ENCODE measurements around the gene GRAMD4. TPM values are rescaled to one million over a fixed set of nuclear protein-coding genes. Genes with fewer than 3 reads are reported as not detected.

The GRAMD4 gene
- total and polyA plus RNA-seq, 2 donors (not counting 1 experiment from before 2014, with no cell fraction given) = 17.0 to 88.1 TPM

GRCh38 chr22:46589141-46589748 lies 30.9 kb upstream of the GRAMD4 start:
- Mint-ChIP-seq H3K27me3 (no peaks in the 10 kb centered on the region), H3K9me3 (ENCODE audit: insufficient read depth) (no peaks in the 10 kb centered on the region), H3K4me1 (peaks cover 74% of the 10 kb centered on the region), H3K27ac (peak overlapping the region; percentile 99), H3K4me3 (peak overlapping the region; percentile 91)
- Histone ChIP-seq H3K27ac (ENCODE audit: low read length in 2 of 2) (peak overlapping the region; percentile 92 to 99), H3K4me2 (replicated peaks; ENCODE audit: low read depth, low read length, poor library complexity, severe bottlenecking) (peak overlapping the region; percentile 82), H4K20me1 (ENCODE audit: control insufficient read depth, insufficient read depth, low read length, poor library complexity, severe bottlenecking) (no peaks in the 10 kb centered on the region), H2AFZ (ENCODE audit: insufficient read depth, low read depth, low read length, poor library complexity, severe bottlenecking) (no peak overlapping the region), H3K4me1 (ENCODE audit: control insufficient read depth in 2 of 2, insufficient read depth in 2 of 2, low read length in 2 of 2) (peaks cover 68 to 90% of the 10 kb centered on the region in 2 donors), H3K4me3 (ENCODE audit: control extremely low read depth in 1 of 5, extremely low read depth in 1 of 5, insufficient read depth in 1 of 5, low read depth in 2 of 5, low read length in 4 of 5) (no peak overlapping the region), H3K9ac (ENCODE audit: low read length) (no peak overlapping the region), H3K36me3 (replicated peaks in 1 of 2; ENCODE audit: control extremely low read depth in 1 of 2, control insufficient read depth in 1 of 2, extremely low read depth in 1 of 2, insufficient read depth in 2 of 2, low read length in 1 of 2) (no peaks in the 10 kb centered on the region), H3K27me3 (replicated peaks in 1 of 4; ENCODE audit: control extremely low read depth in 1 of 4, control insufficient read depth in 3 of 4, insufficient read depth in 4 of 4, low read length in 3 of 4) (no peaks in the 10 kb centered on the region), H3K9me3 (ENCODE audit: control extremely low read depth in 1 of 3, control insufficient read depth in 2 of 3, insufficient read depth in 1 of 3, low read length in 2 of 3) (no peaks in the 10 kb centered on the region), H3K79me2 (ENCODE audit: control insufficient read depth, insufficient read depth, low read length) (peaks cover 70% of the 10 kb centered on the region)
- no peak for ATAC-seq (ENCODE audit: low read depth)
- DNase-seq = no peak
- ChIA-PET POLR2A (interaction anchor here (1.2 to 2.3 kb wide), 2 partner anchors 14 to 25 kb away, joined by 4 to 9 read pairs; no protein-coding TSS in a partner anchor), CTCF (interaction anchor here (1.0 to 2.5 kb wide), 2 partner anchors 26 to 81 kb away, joined by 3 to 16 read pairs; no protein-coding TSS in a partner anchor)
- intact Hi-C loops (cut with micrococcal nuclease) = no loop called here
- TF ChIP-seq, protein P1, sequence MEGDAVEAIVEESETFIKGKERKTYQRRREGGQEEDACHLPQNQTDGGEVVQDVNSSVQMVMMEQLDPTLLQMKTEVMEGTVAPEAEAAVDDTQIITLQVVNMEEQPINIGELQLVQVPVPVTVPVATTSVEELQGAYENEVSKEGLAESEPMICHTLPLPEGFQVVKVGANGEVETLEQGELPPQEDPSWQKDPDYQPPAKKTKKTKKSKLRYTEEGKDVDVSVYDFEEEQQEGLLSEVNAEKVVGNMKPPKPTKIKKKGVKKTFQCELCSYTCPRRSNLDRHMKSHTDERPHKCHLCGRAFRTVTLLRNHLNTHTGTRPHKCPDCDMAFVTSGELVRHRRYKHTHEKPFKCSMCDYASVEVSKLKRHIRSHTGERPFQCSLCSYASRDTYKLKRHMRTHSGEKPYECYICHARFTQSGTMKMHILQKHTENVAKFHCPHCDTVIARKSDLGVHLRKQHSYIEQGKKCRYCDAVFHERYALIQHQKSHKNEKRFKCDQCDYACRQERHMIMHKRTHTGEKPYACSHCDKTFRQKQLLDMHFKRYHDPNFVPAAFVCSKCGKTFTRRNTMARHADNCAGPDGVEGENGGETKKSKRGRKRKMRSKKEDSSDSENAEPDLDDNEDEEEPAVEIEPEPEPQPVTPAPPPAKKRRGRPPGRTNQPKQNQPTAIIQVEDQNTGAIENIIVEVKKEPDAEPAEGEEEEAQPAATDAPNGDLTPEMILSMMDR (IDR thresholded peaks at IDR 0.05) = no peak
- TF ChIP-seq EZH2 (IDR thresholded peaks at IDR 0.05; ENCODE audit: borderline replicate concordance, insufficient read depth, low read depth, low read length, poor library complexity, severe bottlenecking) = no peak
- 78% methylated on average over 6 of the region's 9 CpGs for WGBS (ENCODE audit: insufficient coverage)

DNA sequence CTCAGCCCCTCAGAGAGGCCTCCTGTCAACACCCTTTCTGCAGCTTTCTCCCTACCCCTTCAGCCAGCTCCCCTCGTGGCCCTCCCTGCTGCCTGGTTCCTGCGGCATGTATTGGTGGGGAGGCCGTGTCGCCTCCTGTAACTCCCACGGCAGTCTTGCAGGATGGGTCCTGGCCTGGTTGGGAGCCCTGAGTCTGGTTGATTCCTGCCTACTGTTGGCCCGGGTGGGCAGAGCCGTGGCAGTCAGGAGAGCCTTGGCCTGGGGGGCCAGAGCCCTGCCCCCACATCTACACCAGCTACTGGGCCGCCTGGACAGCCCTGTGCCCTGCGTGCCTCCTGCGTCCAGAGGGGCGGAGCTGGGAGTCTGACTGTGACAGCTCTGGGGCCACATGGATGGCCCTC lies 30.3 kb upstream of the GRAMD4 start:
- Histone ChIP-seq H3K36me3 (replicated peaks in 1 of 2; ENCODE audit: control extremely low read depth in 1 of 2, control insufficient read depth in 1 of 2, extremely low read depth in 1 of 2, insufficient read depth in 2 of 2, low read length in 1 of 2) (no peaks in the 10 kb centered on the region), H3K4me2 (replicated peaks; ENCODE audit: low read depth, low read length, poor library complexity, severe bottlenecking) (peak overlapping the region; percentile 82), H3K79me2 (ENCODE audit: control insufficient read depth, insufficient read depth, low read length) (peaks cover 68% of the 10 kb centered on the region), H3K27me3 (replicated peaks in 1 of 4; ENCODE audit: control extremely low read depth in 1 of 4, control insufficient read depth in 3 of 4, insufficient read depth in 4 of 4, low read length in 3 of 4) (no peaks in the 10 kb centered on the region), H3K27ac (ENCODE audit: low read length in 2 of 2) (no peak overlapping the region), H3K4me1 (ENCODE audit: control insufficient read depth in 2 of 2, insufficient read depth in 2 of 2, low read length in 2 of 2) (peaks cover 68 to 94% of the 10 kb centered on the region in 2 donors), H2AFZ (ENCODE audit: insufficient read depth, low read depth, low read length, poor library complexity, severe bottlenecking) (no peak overlapping the region), H3K4me3 (ENCODE audit: control extremely low read depth in 1 of 5, extremely low read depth in 1 of 5, insufficient read depth in 1 of 5, low read depth in 2 of 5, low read length in 4 of 5) (no peak overlapping the region), H3K9me3 (ENCODE audit: control extremely low read depth in 1 of 3, control insufficient read depth in 2 of 3, insufficient read depth in 1 of 3, low read length in 2 of 3) (no peaks in the 10 kb centered on the region), H4K20me1 (ENCODE audit: control insufficient read depth, insufficient read depth, low read length, poor library complexity, severe bottlenecking) (no peaks in the 10 kb centered on the region), H3K9ac (ENCODE audit: low read length) (no peak overlapping the region)
- ATAC-seq (ENCODE audit: low read depth) (no peak), DNase-seq (no peak)
- intact Hi-C loops (cut with micrococcal nuclease) = no loop called here
- CTCF ChIA-PET = interaction anchor here (2.5 kb wide), 1 partner anchor 26 kb away, joined by 16 read pairs; no protein-coding TSS in a partner anchor
- no peak for TF ChIP-seq EZH2 (IDR thresholded peaks at IDR 0.05; ENCODE audit: borderline replicate concordance, insufficient read depth, low read depth, low read length, poor library complexity, severe bottlenecking)
- TF ChIP-seq, protein P1 (IDR thresholded peaks at IDR 0.05) = no peak
- peak overlapping the region; percentile 74 for H3K27ac Mint-ChIP-seq
- 90% methylated on average over 9 of the region's 11 CpGs for WGBS (ENCODE audit: insufficient coverage)
- peak overlapping the region; percentile 41 for H3K4me3 Mint-ChIP-seq
- POLR2A ChIA-PET = no interaction called here
- peaks cover 72% of the 10 kb centered on the region for H3K4me1 Mint-ChIP-seq
- no peaks in the 10 kb centered on the region for H3K9me3 Mint-ChIP-seq (ENCODE audit: insufficient read depth)
- no peaks in the 10 kb centered on the region for H3K27me3 Mint-ChIP-seq

All from B cell (primary cell).